AG10803 (cell line): ENCODE measurements around the gene TUB.

Experiments
- DNase-seq: peaks from one replicate; pipeline ENCODE4 v3.0.0; 2010; ENCODE audit warnings: low read depth
- H3K4me3 ChIP-seq: 2 replicates; pipeline ENCODE4 v1.5.1; 2011; ENCODE audit warnings: mild to moderate bottlenecking, low read length, control low read depth
- CTCF ChIP-seq: conservative IDR thresholded peaks from 2 replicates; pipeline ENCODE4 v1.5.1; 2011; ENCODE audit warnings: mild to moderate bottlenecking, low read length, control low read depth, inconsistent platforms

Gene TUB

GRCh38 chr11:8105666-8106065, 24.7 kb downstream of the TUB start:
- no peak overlapping the region for H3K4me3 ChIP-seq
- no peak for TF ChIP-seq CTCF
- no peak for DNase-seq

DNA sequence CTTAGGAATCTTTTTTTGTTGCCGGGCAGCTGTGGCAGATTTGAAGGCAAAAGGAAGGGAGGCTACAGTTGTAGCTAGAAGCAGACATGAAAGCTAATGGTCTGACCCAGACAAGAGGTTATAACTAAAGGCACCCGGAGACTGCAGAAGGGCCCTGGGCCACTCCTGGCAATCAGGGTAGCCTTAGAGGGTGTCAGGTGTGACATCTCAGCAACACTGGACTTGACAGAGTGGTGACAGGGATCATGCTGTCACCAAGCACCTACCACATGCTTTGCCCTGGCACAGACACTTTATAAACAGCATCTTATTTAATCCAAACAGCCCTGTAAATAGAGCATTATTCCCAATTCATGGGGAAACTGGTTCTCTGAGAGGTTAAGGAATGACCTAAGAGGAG, 25.7 kb downstream of the TUB start:
- no peak for TF ChIP-seq CTCF
- no peak overlapping the region for H3K4me3 ChIP-seq
- DNase-seq = no peak

DNA sequence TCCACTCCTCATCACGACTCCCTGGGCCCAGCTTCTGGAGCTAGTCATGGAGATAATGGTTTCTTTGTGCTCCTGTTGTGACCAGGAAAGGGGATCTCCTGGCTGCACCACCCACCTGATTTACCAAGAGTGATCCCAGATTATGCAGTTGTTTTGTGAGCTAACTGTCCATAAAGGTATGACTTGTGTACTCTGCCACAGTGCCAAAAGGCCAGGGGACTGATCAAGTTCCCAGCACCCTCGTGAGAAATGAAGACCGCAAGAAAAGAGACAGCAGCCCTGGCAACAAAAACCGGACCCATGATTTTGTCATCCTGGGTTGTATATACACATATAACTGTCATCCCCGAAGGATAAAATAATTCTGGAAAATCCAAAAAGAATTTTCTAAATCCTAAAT, 26.6 kb downstream of the TUB start:
- DNase-seq = no peak
- TF ChIP-seq CTCF = no peak

DNA sequence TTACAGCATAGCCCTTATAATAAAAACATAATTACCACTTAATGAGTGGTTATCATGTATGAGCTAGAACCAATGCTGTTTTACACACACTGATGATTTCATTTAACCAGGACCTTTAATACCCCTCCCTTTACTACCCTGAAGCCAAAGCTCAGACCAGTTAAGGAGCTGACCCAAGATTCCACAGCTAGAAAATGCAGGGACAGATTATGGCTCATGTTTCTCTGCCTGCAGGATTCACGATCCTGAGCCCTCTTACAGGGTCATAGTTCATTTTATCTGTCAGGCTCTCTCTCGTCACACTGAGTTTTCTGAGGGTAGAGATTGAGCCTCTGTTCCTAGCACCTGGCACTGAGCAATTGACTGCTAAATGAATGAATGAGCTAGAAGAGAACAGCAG, 27.4 kb downstream of the TUB start:
- no peak overlapping the region for H3K4me3 ChIP-seq
- no peak for TF ChIP-seq CTCF
- DNase-seq = no peak

More for the DNA sequence above, 26.6 kb downstream of the TUB start:
- no peak overlapping the region for H3K4me3 ChIP-seq

DNA sequence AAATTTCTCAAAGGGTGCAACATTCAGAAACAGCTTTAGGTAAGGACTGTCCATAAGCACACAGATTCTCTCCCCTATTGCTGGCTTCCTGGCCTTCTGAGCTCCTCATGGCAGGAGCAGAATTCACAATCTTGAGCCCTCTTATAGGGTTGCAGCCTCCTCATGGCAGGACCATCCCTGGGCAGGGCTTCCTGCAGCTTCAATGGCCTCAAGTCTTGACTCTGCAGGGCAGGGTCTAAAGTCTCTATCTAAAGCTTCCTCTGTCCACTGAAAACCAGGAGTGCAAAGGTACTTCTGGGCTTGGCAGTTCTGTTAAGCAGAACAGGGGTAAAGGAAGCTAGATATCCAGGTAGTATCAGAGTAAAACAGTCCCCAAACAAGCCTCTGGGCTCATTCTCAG, 28.7 kb downstream of the TUB start:
- no peak for DNase-seq
- H3K4me3 ChIP-seq = no peak overlapping the region
- TF ChIP-seq CTCF = no peak

DNA sequence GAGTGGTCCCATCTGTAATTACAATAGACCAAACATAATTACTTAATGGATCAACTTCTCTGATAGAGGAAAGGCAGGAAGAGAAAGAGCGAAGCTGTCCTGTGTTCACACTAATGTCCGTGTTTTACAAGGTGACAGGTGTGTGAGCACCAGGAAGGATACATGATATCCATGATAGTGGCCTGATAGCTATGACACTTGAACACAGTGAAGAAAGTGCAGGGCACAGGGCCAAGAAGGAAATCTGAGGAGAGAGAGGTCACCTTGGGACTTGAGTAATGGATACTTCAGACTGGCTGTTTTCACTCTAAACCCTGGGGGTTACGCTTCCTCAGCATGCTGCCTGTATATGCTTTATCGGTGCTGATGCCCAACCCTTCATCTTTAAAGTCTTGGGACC, 29.4 kb downstream of the TUB start:
- no peak for DNase-seq
- no peak overlapping the region for H3K4me3 ChIP-seq
- no peak for TF ChIP-seq CTCF

GRCh38 chr11:8111636-8112035, 30.6 kb downstream of the TUB start:
- no peak for TF ChIP-seq CTCF
- DNase-seq = peak; percentile 29
- H3K4me3 ChIP-seq = no peak overlapping the region
